GM21367 (cell line): ENCODE measurements around the gene AGAP2.

Experiments
- ATAC-seq: cut with Tn5 transposase; IDR thresholded peaks from one replicate; pipeline ENCODE4 v1.9.1; 2021; ENCODE audit not compliant: unreplicated experiment

AGAP2 gene

DNA sequence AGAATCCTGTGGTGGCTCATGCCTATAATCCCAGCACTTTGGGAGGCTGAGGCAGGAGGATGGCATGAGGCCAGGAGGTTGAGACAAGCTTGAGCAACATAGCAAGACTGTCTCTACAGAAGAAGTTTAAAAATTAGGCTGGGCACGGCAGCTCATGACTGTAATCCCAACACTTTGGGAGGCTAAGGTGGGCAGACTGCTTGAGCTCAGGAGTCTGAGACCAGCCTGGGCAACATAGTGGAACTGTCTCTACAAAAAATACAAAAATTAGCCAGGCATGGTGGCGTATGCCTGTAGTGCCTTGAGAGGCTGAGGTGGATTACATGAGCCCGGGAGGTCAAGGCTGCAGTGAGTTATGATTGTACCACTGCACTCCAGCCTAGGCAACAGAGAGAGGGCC lies 29.3 kb upstream of the AGAP2 start:
- ATAC-seq = no peak

- no peak for ATAC-seq
These were observed 28.8 kb upstream of the AGAP2 start for GRCh38 chr12:57767305-57767698.

DNA sequence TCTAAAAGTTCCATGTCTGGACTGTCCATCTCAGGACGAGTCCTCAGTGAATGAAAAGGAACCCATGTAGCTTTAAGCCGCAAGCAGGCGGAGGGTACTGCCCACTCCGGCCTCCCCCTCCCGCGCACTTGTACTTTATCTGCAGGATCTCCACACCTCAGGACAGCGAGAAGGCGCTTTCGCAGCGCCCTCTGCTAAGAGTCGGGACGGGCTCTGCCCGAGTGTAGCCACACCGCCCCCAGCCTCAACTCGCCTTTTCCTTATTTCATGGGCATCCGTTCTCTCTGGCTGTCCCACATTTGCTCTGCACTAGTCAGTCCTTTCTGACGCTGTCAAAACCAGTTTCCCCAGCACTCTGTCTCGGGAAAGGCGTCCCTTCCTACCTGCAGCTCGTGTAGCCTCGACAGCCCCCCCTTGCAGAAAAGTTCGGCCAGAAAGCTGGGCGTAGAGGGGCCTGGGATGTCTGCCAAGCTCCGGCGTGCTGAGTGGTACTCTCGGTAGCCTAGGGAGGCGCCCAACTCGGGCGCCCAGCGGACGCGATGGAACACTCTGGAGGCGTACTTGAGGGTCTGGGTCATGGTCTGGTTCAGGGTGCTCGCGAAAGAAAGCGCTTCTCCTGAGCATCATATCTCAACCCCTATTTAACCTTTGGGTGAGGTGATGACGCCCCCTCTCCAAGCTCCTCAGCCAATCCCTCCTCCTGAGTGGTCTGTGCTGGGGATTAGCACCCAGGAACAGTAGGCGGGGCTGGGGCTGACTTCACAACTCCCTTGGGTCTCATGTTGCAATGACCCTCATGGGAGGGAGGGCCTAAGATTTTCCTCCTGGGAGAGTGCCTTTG lies 28.1 kb upstream of the AGAP2 start, which contains the start of gene CYP27B1:
Gene CYP27B1 (minus strand): TSS at position 615 of the 841 bp plus-strand sequence. CDS start 37 bp downstream, at position 578.
- no peak for ATAC-seq

DNA sequence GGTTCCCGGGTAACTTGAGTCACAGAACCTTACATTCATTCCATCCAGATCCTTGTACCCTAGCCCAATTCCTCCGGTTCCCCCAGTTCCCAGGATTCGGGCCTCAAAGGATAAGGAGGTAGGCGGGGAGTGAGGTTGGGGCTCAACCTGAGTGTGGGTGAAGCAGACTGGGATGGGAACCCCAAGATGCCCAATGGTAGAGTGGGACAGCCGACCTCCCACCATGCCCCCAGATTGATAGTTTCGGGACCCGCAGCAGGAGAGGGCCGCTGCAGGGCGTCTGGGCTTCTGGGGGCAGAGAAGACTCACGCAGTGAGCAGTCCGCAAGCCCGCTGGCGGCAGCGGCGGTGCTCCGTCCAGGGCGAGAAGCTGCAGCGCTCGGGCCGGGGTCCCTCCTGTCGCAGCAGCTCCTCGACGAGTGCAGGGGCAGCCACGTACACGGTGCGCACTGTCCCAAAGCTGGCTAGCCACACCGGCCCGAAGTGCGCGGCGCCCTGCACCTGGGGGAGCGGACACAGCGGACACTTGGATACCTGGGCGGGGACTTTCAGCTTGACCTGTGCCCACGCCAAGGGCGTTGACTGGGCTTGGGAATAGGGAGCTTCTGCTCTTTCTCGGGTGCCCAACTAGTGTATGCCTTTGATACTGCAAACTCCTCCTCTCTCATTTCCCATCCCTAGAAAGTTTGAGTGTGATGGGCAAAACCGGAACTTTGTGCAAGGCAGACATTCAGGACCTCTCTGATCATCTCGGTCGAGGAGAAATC lies 27.3 kb upstream of the AGAP2 start:
- no peak for ATAC-seq

GRCh38 chr12:57765003-57765697 lies 26.6 kb upstream of the AGAP2 start:
- ATAC-seq = peak; percentile 50

GRCh38 chr12:57764662-57765002 lies 26.1 kb upstream of the AGAP2 start:
- ATAC-seq = peak; percentile 16

- no peak for ATAC-seq
These were observed 25.5 kb upstream of the AGAP2 start for GRCh38 chr12:57763881-57764661.

DNA sequence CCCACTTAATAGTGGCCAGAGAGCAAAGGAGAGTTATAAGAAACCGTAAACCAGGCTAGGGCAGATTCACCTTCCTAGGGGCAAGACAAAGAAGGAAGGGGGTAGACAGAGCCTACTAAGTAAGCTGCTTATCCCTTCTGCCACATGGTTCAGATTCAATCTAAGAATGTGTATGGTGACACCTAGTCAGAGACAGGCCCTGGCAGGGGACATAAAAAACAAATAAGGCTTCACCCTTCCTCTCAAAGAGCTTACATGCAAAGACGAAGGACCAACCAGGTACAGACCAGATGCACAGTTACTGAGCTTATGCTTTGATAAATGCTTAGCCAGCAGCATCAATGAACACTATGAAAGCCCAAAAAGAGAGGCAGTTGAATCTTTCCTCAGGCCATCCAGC lies 23.9 kb upstream of the AGAP2 start:
- no peak for ATAC-seq

GRCh38 chr12:57761391-57761998 lies 23.0 kb upstream of the AGAP2 start:
- no peak for ATAC-seq

DNA sequence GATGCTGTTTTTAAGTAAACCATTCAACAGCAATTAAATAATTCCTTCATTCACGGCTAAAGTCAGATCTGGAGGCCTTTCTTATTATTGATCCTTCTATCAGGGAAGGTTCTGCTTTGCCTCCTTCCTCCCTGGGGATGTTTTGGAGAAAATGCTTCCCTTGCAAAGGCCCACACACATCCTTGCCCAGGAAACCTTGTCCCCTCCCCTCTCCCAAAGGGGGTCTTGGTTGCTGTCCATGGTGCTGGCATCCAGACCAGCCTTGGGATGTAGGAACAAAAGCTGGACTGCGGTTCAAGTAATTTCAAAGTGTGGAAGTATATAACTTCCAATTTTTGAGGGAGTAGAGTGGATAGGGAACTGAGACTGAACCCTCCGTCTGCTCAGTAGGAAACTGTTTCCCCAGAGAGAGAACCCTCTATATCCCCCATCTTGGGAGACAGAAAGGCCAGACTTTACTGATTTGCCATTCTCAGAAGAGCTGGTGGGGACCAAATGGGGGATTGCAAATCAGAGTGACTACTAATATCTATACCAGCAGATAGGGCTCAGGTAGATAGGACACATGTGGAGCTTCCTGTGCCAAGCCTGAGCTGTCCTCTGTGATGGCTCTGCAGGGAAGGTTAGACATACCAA lies 21.9 kb upstream of the AGAP2 start:
- no peak for ATAC-seq

DNA sequence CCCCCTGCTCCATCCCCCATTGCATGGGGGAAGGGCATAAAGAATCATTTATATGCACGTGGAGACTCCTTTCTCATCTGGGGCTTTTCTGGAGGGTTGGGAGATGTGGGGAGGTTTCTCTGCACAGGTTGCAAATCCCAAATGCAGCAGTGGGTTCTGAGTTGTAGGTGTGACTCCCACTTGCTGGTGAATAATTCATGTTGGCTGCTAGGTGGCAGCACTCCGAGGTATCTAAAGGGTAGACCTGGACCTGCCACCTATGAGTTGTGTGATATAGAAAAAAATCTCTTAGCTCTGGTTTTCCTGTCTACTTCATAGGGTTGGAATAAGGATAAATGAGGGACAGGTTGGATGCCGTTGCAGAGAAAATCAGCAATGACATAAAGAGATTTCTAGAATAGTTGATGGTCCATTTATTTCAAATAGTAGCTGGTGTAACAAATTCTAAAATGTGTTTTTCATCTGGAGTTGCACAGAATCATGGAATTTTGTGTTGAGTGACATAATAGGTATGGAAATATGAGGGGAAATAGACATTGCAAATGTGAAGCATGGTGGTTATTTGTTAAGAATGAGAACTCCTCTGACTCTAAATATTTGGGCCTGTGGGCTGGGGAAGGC lies 20.9 kb upstream of the AGAP2 start:
- no peak for ATAC-seq

GRCh38 chr12:57758552-57759359 lies 20.2 kb upstream of the AGAP2 start:
- ATAC-seq = no peak

GRCh38 chr12:57757771-57758170 lies 19.2 kb upstream of the AGAP2 start:
- ATAC-seq = no peak

DNA sequence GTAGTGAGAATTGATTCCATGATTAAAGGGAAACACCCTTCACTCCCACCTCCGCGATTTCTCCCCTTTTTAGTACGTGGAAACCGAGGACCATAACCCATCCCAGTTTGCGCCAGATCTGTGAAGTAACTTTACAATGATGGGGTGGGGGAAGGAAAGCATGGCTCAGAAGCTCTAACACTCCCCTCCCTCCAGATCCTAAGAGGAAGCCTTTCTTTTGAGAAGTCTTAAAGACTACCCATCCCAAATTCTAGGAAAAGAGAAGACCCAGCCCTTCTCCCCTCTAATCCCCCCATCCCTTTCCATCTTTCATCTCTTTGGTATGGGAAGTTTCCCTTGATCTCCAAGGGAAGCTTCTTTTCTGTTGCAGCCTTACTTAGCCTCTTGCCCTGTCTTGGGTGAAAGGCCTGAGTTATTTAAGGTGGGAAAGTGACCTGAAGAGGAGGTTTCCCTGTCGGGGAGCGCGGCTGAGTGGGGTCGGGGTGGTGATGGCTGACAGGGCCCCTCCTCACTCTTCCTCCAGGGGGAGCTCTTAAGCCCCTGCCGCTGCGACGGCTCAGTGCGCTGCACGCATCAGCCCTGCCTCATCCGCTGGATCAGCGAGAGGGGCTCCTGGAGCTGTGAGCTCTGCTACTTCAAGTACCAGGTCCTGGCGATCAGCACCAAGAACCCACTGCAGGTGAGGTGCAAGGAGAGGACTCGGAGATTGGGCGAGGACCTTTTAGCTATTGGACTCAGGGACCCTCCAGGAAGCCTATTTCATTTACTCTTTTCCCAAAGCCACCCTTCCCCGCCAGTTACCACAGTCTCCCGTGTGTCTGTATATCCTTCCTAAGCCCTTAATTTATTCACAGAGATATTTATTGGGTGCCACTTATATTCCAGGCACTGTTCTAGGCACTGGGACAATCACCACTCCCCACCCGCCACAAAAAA lies 18.1 kb upstream of the AGAP2 start:
- no peak for ATAC-seq

GRCh38 chr12:57755454-57756372 lies 17.2 kb upstream of the AGAP2 start:
- no peak for ATAC-seq

DNA sequence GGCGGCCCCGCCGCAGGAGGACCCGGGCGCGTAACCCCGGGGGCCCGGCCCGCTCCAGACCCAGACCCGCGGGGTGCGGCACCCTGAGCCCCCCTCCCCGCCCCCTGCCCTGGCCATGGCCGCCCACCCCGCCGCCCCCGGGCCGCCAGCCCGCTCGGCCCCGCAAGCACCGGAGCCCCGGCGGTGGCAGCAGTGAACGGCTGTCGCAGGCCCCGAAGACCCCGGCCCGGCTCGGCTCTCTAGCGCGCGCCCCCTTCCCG lies 16.6 kb upstream of the AGAP2 start:
- no peak for ATAC-seq
